Measurements from ENCODE around the gene EXO5.
A peak's percentile ranks its signal among the peaks of the same experiment; 100 is the strongest.

Gene EXO5

DNA sequence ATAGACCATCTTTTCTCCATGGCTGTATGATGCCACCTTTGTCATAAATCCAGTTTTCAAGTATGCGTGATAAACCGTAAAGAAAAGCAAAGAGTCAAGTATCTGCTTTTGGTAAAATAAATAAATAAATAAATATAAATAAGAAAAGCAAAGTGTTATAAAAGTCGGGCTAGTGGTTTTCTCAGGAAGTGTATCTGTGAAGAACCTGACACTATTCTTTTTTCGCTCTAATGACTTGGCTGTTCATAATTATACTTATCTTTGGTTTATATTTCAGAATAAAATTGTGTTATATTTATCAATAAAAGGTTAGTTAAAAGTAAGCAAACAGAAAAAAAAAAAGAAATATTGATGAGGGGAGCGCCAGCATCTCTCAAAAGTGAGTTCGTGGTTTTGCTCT lies 594 bp upstream of the EXO5 start:
- DNase-seq (no peak), ATAC-seq (ENCODE audit: insufficient read depth, low read depth) (no peak)
- no peaks in the 10 kb centered on the region for H4K20me1 ChIP-seq (ENCODE audit: insufficient read depth, low read length)
- peaks cover 42% of the 10 kb centered on the region for H3K79me2 ChIP-seq (ENCODE audit: insufficient read depth, low read length)
- H2AFZ ChIP-seq (ENCODE audit: low read depth, low read length), result peak overlapping the region; percentile 91
- H3K4me2 ChIP-seq (ENCODE audit: insufficient read depth, low read length), result peak overlapping the region; percentile 85
- peak overlapping the region; percentile 70 for H3K27ac ChIP-seq (ENCODE audit: low read length)
- TF ChIP-seq EZH2 (IDR thresholded peaks at IDR 0.05; ENCODE audit: borderline replicate concordance, low read depth, low read length, severe bottlenecking), result no peak
- TF ChIP-seq, protein P1, sequence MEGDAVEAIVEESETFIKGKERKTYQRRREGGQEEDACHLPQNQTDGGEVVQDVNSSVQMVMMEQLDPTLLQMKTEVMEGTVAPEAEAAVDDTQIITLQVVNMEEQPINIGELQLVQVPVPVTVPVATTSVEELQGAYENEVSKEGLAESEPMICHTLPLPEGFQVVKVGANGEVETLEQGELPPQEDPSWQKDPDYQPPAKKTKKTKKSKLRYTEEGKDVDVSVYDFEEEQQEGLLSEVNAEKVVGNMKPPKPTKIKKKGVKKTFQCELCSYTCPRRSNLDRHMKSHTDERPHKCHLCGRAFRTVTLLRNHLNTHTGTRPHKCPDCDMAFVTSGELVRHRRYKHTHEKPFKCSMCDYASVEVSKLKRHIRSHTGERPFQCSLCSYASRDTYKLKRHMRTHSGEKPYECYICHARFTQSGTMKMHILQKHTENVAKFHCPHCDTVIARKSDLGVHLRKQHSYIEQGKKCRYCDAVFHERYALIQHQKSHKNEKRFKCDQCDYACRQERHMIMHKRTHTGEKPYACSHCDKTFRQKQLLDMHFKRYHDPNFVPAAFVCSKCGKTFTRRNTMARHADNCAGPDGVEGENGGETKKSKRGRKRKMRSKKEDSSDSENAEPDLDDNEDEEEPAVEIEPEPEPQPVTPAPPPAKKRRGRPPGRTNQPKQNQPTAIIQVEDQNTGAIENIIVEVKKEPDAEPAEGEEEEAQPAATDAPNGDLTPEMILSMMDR (IDR thresholded peaks at IDR 0.05; ENCODE audit: borderline replicate concordance, extremely low read depth, low read length, poor library complexity, severe bottlenecking), result no peak
- H3K9me3 ChIP-seq (ENCODE audit: insufficient read depth, low read length, severe bottlenecking), result peaks cover 33% of the 10 kb centered on the region
- peaks cover 26% of the 10 kb centered on the region for H3K4me1 ChIP-seq (ENCODE audit: insufficient read depth, low read length)
- H3K4me3 ChIP-seq (ENCODE audit: low read depth in 1 of 2, low read length in 2 of 2), result peak overlapping the region; percentile 69 to 84
- H3K27me3 ChIP-seq (ENCODE audit: insufficient read depth, low read length, poor library complexity), result no peaks in the 10 kb centered on the region
- H3K9ac ChIP-seq (ENCODE audit: low read depth, low read length), result peak overlapping the region; percentile 83
- H3K36me3 ChIP-seq (ENCODE audit: insufficient read depth, low read length), result peaks cover 17% of the 10 kb centered on the region

DNA sequence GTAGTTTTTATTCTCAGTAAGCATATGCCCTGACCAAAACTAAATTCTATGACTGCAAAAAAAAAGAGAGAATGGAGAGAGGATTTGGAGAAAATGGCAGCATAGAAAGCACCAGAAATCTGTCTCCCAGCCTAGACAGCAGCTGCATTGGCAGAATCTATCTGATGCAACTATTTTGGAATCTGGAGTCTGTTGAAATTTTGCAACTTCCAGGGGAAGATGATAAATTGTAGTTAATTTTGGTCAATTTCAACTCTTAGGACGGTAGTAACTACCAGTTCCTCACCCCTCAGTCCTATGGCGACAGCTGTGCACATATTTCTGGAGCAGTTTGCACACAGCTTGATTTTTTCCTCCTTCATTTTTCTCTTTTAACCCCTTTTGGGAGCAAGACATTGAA lies 10.9 kb downstream of the EXO5 start:
- Histone ChIP-seq H2AFZ (ENCODE audit: low read depth, low read length) (no peak overlapping the region), H3K36me3 (ENCODE audit: insufficient read depth, low read length) (peaks cover 20% of the 10 kb centered on the region), H3K27ac (ENCODE audit: low read length) (no peak overlapping the region), H3K27me3 (ENCODE audit: insufficient read depth, low read length, poor library complexity) (no peaks in the 10 kb centered on the region), H3K79me2 (ENCODE audit: insufficient read depth, low read length) (no peaks in the 10 kb centered on the region; the same call in 1 of the 2 replicates), H3K4me1 (ENCODE audit: insufficient read depth, low read length) (no peaks in the 10 kb centered on the region), H3K9me3 (ENCODE audit: insufficient read depth, low read length, severe bottlenecking) (peaks cover 25% of the 10 kb centered on the region), H4K20me1 (ENCODE audit: insufficient read depth, low read length) (no peaks in the 10 kb centered on the region), H3K4me2 (ENCODE audit: insufficient read depth, low read length) (no peak overlapping the region), H3K4me3 (ENCODE audit: low read depth in 1 of 2, low read length in 2 of 2) (no peak overlapping the region), H3K9ac (ENCODE audit: low read depth, low read length) (no peak overlapping the region)
- ATAC-seq (ENCODE audit: insufficient read depth, low read depth) (no peak), DNase-seq (no peak)
- no peak for TF ChIP-seq EZH2 (IDR thresholded peaks at IDR 0.05; ENCODE audit: borderline replicate concordance, low read depth, low read length, severe bottlenecking)

DNA sequence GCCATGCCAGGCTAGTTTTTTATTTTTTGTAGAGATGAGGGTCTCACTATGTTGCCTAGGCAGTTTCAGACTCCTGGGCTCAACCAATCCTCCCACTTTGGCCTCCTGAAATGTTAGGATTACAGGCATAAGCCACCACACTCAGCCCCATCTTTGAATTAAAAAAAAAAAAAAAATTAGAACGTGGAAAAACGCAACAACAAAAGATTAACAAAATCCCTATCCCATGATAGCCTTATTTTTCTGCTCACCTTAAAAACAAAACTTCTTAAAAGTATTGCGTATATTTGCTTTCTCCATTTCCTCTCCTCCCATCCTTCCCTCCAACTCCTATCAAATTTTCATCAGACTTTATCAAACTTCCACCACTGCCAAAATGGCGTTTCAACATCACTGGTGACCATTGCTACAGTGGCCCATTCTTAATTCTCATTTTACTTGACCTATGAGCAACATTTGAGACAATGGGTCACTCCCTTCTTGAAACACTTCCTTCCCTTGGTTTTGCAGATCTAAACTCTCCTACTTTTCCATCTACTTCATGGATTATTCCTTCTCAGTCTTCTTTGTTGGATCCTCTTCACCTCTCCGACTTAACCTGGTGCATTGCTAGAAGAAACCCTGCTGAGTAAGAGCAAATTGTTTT lies 22.3 kb downstream of the EXO5 start:
- Histone ChIP-seq H3K27ac (ENCODE audit: low read length) (peak overlapping the region; percentile 82), H3K36me3 (ENCODE audit: insufficient read depth, low read length) (peaks cover 10% of the 10 kb centered on the region; the same call in 1 of the 2 replicates), H3K9ac (ENCODE audit: low read depth, low read length) (peak overlapping the region; percentile 77), H3K4me1 (ENCODE audit: insufficient read depth, low read length) (peaks cover 26% of the 10 kb centered on the region), H3K9me3 (ENCODE audit: insufficient read depth, low read length, severe bottlenecking) (no peaks in the 10 kb centered on the region), H4K20me1 (ENCODE audit: insufficient read depth, low read length) (no peaks in the 10 kb centered on the region), H3K4me3 (ENCODE audit: low read depth in 1 of 2, low read length in 2 of 2) (peak overlapping the region; percentile 79 to 90), H3K27me3 (ENCODE audit: insufficient read depth, low read length, poor library complexity) (no peaks in the 10 kb centered on the region), H3K79me2 (ENCODE audit: insufficient read depth, low read length) (peaks cover 12% of the 10 kb centered on the region), H2AFZ (ENCODE audit: low read depth, low read length) (peak overlapping the region; percentile 87), H3K4me2 (ENCODE audit: insufficient read depth, low read length) (peak overlapping the region; percentile 79)
- DNase-seq (no peak), ATAC-seq (ENCODE audit: insufficient read depth, low read depth) (no peak)
- TF ChIP-seq, protein P1 (IDR thresholded peaks at IDR 0.05; ENCODE audit: borderline replicate concordance, extremely low read depth, low read length, poor library complexity, severe bottlenecking), result no peak
- no peak for TF ChIP-seq EZH2 (IDR thresholded peaks at IDR 0.05; ENCODE audit: borderline replicate concordance, low read depth, low read length, severe bottlenecking)

DNA sequence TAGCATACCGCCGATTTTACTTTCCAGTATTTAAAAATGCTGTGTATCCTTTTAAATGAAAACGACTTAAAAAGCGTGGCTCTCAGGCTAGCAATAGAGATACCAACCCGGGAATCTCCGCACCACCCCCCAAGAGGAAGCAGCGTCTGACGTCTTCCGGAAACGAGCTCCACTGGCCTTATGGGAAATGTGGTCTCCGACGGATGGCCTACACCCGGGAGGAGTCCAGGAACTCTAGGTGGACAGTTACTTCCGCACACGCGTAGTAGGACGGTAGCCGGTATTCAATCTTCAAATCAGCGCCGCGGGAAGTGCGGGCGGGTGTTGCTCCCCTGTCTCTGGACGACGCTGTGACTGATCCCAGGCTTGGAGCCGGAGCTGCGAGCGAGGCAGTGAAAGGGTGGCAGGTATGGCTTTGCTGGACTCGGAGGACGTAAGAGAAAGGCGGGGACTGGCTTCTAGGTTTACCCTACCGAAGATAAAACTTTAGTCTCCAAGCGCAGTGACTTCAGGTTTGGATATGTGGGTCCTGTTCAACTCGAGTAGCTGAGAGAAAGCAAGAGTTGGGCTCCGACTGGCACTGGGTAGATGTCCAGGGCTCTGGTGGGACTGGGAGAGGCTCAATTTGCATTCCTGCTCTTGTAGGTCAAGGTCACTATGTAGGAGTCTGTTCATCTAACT lies 23.0 kb downstream of the EXO5 start, which contains the start of gene ZNF684:
TSS of gene ZNF684 (plus strand) at position 257 of the 681 bp plus-strand sequence. CDS start 1,530 bp downstream, outside the sequence.
- peaks cover 26% of the 10 kb centered on the region for H3K4me1 ChIP-seq (ENCODE audit: insufficient read depth, low read length)
- peaks cover 12% of the 10 kb centered on the region for H3K79me2 ChIP-seq (ENCODE audit: insufficient read depth, low read length)
- peak within 1 kb of the TSS; percentile 77 for H3K9ac ChIP-seq (ENCODE audit: low read depth, low read length)
- H3K4me3 ChIP-seq (ENCODE audit: low read depth in 1 of 2, low read length in 2 of 2), result peak within 1 kb of the TSS; percentile 79 to 90
- no peaks in the 10 kb centered on the region for H3K9me3 ChIP-seq (ENCODE audit: insufficient read depth, low read length, severe bottlenecking)
- peaks cover 10% of the 10 kb centered on the region; the same call in 1 of the 2 replicates for H3K36me3 ChIP-seq (ENCODE audit: insufficient read depth, low read length)
- peak within 1 kb of the TSS; percentile 79 for H3K4me2 ChIP-seq (ENCODE audit: insufficient read depth, low read length)
- peak; percentile 99 for ATAC-seq (ENCODE audit: insufficient read depth, low read depth)
- H3K27me3 ChIP-seq (ENCODE audit: insufficient read depth, low read length, poor library complexity), result no peaks in the 10 kb centered on the region
- H4K20me1 ChIP-seq (ENCODE audit: insufficient read depth, low read length), result no peaks in the 10 kb centered on the region
- H2AFZ ChIP-seq (ENCODE audit: low read depth, low read length), result peak within 1 kb of the TSS; percentile 87
- peak; percentile 91 for DNase-seq
- H3K27ac ChIP-seq (ENCODE audit: low read length), result peak within 1 kb of the TSS; percentile 82
- no peak for TF ChIP-seq EZH2 (IDR thresholded peaks at IDR 0.05; ENCODE audit: borderline replicate concordance, low read depth, low read length, severe bottlenecking)
- TF ChIP-seq, protein P1 (IDR thresholded peaks at IDR 0.05; ENCODE audit: borderline replicate concordance, extremely low read depth, low read length, poor library complexity, severe bottlenecking), result no peak

Data from DND-41 (cell line).